ENCODE data around the gene TSPEAR.

TSPEAR gene

DNA sequence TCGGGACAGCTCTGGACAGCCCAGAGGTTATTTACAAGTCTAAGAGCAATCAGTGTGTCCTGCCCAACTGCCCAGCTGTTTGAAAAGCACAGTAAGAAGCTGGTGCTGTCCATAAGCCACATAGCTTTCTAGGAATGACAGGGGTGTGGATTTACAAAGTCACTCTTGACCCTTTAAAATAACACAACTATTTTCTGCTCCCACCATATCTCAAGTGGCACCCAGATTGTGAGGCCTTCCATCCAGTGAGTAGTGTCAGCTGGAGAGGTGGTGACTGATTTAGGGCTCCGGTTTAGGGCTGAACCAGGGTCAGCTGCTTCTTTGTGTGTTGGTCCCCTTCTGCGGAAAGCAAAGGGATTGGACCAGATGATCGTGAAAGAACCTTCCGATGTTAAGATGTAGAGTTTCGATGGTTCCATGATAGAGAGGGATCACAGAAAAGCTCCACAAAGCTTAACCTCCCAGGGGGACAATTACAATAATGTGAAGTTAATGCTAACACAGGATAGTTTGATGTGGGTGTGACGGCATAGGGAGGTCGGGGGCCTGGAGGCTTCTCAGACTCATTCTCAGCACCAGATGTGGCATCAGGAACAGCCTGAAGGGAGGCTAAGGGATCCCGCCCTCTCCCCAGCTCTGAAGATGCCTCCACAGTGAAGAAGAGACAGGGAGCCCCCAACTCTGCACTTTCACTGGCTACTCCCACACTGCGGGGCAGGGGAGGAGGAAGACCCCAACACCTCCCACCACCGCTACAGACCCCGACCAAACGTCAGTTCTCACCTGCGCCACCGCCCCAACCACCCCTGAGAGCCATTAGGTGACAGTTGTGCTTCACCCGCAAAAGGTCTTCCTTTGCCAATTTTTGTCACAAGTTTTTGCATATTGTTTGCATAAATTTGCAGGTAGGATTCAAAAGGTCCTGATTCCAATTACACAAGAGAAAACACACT is 215.5 kb downstream of the TSPEAR start:
- no peak for DNase-seq (ENCODE audit: low read depth in 2 of 3, low spot score in 2 of 3)

DNA sequence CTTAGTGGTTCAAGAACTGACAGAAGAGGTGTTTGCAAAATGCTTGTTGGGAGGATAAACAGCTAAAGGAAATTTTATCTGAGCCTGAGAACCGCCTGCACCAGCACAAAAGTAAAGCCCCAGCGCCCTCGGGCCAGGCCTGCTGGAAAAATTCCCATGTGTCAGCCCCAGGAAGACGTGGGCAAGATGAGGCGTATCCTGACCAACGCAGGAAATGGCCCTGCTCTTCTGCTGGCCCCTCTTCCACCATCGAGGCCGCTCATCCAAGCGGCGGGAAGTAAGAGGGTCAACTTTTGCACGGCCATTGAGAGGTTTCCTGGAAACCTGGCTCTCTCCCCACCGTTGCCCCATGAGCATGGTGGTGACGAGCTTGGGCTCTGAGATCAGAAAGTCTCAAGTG is 216.4 kb downstream of the TSPEAR start:
- DNase-seq (ENCODE audit: low read depth in 2 of 3, low spot score in 2 of 3): no peak

DNA sequence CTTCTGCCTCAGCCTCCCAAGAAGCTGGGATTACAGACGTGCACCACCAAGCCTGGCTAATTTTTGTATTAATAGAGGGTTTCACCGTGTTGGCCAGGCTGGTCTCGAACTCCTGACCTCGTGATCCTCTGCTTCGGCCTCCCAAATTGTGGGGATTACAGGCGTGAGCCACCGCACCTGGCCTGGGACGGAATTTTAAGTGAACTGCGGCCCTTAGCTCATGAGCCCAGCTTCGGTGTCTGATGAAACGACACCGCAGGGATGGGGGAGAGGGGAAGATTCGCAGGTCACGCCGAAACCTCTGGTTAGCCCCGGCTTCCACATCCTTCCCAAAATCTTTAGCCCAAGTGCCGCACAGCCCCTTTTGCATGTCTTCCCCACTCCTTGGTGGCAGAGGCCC is 217.0 kb downstream of the TSPEAR start:
- DNase-seq (ENCODE audit: low read depth in 2 of 3, low spot score in 2 of 3): no peak

DNA sequence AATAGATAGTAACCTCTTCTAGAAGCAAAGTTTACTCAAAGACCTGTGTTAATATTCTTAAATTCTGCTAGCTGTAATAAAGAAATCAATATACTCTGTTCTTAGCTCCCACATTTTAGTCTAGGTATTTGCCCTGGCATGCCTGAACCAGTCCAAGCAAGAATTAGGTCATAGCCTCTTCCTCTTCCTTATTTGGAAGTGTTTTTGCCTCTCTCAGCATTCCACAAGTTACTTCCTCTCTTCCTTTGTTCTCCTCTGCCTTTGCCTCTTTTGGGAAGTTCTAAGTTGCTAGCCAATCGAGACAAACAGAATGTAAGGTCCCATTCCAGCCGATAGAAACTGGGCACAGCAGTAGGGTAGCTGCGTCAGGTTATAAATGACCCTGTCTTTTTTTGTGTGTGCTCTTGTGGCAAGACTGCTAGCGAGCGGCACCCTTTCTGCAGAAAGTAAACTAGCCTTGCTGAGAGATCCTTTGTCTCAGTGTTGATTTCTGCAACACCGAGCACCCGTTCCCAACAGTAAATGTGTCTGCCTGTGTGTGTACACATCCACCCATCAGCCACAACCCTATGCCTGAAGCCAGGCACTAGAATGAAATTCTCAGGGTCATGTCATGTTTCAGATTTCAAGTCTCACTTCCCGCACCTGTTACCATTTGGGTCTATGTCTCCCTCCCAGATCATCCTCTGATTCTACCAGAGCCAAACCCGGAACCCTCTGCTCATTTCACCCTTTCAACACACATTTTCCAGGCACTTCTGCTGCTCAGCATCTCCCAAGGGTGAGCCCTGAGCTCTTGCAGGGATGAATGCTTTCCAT is 218.6 kb downstream of the TSPEAR start:
- DNase-seq (ENCODE audit: low read depth in 2 of 3, low spot score in 2 of 3): no peak

DNA sequence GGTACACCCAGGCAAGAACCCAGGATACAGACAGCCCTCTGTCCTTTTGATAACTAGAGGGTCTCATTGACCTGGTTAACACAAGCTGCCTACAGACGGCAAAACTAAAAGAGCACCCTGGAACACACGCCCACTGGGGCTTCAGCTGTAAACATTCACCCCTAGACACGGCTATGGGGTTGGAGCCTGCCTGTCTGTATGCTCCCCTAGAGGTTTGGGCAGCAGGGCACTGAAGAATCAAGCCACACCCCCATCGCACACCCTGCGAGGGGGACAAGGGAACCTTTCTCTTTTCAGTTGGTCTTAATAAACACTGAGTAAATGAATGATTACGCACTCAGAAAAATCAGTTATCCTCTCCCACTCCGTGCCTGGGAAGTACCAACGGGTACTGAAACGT is 220.6 kb downstream of the TSPEAR start:
- DNase-seq (ENCODE audit: low read depth in 2 of 3, low spot score in 2 of 3): no peak

DNA sequence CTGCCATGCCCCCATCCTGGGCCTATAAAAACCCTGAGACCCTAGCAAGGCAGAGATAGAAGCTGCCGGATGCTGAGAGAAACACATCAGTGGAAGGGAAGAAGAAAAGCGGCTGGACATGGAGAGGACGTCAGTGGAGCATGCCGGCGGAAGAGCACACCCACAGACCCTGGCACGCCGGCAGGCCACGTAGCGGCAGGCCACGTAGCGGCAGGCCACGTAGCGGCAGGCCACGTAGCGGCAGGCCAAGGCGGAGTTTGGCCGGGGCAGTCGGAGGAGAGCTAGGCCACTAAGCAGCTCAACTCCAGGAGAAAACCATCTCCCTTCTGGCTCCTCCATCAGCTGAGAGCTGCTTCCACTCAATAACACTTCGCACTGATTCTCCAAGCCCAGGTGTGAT is 221.0 kb downstream of the TSPEAR start:
- no peak for DNase-seq (ENCODE audit: low read depth in 2 of 3, low spot score in 2 of 3)

DNA sequence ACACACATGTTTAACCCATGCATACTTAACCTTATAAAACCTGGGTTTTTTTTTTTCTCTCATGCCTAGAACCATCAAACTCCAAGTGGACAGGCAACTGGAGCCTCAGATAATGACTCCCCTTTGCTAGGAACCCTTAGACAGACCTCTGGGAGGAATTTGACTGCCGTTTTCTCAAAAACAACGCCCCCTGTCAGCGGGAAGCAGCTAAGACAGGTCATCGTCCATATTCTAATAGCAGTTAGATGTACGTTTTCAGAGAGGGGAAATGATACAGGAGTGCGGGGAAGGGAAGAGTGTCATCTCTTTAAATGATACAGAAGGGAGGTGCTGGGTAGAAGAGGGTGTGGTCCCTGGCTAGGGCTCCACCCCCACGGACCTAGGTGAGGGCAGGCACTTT is 221.4 kb downstream of the TSPEAR start:
- no peak for DNase-seq (ENCODE audit: low read depth in 2 of 3, low spot score in 2 of 3)

DNA sequence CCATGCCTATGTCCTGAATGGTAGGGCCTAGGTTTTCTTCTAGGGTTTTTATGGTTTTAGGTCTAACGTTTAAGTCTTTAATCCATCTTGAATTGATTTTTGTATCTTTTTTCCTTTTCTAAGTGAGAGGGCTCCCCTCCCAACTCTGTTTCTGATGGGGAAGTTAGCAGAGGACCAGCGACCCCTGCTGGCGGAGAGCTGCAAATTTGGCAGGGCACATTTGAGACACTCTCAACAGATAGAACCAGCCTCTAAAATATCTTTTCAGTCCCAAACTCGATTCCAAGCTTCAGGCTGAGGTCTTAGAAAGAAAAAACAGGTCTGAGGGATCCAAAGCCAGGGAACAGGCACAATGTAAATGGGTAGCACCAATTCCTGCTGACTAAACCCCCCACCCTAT is 223.5 kb downstream of the TSPEAR start:
- peak in 1 of 3 experiments; percentile 44 for DNase-seq (ENCODE audit: low read depth in 2 of 3, low spot score in 2 of 3)

DNA sequence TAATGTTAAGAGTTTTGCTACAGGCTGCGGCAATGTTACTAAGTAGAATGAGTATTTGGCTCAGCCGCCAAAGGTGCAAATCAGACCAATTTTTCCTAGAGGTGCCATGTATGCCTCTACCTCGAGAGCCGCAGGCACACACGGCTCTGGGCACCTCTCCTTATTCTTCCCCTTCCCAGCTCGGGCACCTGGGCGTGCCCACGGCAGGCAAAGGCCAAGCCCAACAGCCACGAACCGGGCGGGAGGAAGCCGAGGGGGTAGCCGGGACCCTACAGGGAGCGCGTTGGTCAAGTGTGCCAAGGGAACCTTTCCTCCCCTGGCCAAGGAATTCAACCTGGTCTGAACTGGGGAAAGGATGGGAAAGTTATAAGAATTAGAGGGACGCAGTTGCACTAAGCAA is 225.1 kb downstream of the TSPEAR start:
- no peak for DNase-seq (ENCODE audit: low read depth in 2 of 3, low spot score in 2 of 3)

DNA sequence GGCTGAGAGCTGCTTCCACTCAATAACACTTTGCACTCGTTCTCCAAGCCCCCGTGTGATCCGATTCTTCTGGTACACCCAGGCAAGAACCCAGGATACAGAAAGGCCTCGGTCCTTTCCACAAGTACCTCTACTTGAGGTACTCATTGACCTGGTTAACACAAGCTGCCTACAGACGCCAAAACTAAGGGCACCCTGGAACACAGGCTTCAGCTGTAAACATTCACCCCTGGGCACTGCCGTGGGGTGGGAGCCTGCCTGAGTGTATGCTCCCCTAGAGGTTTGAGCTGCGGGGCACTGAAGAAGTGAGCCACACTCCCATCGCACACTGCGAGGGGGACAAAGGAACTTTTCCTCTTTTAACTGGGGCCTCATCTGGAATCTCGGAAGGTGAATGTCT is 225.6 kb downstream of the TSPEAR start:
- DNase-seq (ENCODE audit: low read depth in 2 of 3, low spot score in 2 of 3): no peak

DNA sequence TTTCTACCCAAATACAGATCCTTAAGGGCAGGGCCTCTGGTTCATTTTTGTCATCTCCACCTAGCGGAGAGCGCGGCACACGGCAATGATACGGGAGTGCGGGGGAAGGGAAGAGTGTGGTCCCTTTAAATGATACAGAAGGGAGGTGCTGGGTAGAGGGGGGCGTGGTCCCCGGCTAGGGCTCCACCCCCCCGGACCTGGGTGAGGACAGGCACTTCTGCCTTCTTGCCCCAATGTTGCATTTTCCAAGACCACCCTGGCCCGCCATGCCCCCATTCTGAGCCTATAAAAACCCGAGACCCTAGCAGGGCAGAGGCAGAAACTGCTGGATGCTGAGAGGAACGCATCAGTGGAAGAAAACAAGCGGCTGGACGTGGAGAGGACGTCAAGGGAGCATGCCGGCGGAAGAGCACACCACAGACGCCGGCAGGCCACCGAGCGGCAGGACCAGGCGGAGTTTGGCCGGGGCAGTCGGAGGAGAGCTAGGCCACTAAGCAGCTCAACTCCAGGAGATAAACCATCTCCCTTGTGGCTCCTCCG is 226.0 kb downstream of the TSPEAR start:
- DNase-seq (ENCODE audit: low read depth in 2 of 3, low spot score in 2 of 3): peak in 1 of 3 experiments; percentile 7

DNA sequence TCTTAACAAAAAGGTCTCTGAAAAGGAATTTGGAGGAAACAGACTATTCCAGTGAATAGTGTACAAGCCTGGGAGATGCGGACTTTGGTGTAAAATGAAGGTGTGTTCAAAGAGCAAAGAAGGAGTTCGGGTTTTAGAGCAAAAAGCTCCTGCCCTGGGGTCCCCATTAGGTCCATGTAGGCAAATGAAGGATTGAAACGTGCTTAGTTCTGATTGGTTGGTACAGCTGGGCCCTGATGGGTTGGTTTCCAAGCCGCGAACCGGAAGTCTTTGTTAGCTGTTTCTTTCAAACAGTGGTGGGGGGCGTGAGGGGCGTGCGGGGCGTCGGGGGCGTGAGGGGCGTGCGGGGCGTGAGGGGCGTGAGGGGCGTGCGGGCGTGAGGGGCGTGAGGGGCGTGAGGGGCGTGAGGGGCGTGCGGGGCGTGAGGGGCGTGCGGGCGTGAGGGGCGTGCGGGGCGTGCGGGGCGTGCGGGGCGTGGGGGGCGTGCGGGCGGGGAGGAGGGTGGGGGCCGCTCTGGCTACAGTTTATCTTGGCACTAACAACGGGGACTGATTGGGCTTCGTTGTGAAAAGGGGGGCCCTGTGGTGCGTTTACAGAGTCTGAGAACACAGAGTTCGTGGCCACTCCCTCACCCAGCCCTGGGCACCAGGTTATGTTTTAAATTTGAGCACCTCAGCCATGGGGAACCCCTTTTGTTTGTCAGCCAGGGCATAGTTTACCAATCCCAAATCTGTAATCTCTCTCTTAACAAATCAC is 226.7 kb downstream of the TSPEAR start:
- DNase-seq (ENCODE audit: low read depth in 2 of 3, low spot score in 2 of 3): no peak

DNA sequence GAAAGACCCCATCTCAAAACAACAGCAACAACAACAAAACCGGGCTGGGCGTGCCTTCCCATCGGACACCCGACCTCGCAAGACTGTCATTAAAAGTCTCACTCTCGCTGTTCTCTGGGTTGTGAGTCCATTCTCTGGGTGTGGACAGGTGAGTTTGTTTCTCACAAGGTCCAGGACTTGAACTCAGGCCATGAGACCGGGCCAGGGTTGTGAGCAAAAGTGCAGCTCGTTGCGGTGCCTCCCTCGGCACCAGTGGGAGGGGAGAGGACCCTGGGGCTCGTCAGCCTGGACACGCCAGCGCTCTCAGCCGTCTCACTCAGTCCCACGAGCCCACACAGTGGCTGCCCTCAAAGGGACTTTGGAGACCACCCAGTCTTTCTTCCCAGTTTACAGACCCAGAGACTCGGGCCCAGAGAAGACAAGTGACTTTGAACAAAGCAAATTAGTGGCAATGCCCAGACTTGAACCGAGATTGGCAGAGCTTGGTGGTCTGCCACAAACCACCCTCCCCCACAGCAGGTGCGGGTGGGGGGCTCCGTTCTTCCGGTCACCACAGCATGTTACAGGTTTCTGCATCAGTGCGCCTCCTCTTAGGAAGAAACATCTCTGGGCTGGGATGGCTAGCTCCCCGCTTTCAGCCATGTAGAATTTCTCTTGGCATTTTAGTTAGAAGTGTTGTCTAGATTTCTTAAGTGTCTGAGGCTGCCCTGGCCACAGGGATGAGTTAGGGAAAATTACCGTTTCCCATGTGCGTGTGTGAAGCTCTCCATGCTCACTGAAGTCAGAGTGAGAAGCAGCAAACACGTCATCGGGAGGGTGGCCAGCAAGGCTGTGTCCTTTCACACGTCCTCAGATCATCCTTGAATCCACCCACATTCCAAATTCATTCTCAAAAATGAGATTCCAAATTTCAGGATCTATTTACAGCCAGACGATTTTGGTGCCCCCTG is 227.8 kb downstream of the TSPEAR start:
- DNase-seq (ENCODE audit: low read depth in 2 of 3, low spot score in 2 of 3): no peak

DNA sequence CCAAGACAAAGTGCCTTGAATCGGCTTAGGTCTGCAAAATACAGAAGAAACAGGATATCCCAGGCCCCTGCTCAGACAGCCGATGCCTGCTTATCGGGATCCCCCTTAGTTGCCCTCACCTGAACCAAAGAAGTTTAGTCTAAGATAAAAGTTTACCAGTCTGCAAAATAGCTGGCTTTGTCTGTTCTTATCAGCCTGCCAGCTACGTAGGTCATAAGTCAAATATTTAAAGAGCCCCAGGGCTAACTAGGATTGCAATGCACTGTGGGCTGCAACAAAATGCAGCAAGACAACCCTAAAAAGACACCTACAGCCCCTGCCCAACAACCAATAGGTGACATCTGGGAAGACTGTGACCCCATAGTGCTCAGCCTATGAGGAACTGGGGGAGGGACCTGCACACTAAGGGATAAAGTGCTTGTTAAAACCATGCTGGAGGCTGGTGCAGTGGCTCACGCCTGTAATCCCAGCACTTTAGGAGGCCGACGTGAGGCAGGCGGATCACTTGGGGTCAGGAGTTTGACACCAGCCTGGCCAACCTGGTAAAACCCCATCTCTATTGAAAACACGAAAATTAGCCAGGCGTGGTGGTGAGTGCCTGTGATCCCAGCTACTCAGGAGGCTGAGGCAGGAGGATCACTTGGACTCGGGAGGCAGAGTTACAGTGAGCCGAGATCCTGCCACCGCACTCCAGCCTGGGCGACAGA is 228.6 kb downstream of the TSPEAR start:
- no peak for DNase-seq (ENCODE audit: low read depth in 2 of 3, low spot score in 2 of 3)

DNA sequence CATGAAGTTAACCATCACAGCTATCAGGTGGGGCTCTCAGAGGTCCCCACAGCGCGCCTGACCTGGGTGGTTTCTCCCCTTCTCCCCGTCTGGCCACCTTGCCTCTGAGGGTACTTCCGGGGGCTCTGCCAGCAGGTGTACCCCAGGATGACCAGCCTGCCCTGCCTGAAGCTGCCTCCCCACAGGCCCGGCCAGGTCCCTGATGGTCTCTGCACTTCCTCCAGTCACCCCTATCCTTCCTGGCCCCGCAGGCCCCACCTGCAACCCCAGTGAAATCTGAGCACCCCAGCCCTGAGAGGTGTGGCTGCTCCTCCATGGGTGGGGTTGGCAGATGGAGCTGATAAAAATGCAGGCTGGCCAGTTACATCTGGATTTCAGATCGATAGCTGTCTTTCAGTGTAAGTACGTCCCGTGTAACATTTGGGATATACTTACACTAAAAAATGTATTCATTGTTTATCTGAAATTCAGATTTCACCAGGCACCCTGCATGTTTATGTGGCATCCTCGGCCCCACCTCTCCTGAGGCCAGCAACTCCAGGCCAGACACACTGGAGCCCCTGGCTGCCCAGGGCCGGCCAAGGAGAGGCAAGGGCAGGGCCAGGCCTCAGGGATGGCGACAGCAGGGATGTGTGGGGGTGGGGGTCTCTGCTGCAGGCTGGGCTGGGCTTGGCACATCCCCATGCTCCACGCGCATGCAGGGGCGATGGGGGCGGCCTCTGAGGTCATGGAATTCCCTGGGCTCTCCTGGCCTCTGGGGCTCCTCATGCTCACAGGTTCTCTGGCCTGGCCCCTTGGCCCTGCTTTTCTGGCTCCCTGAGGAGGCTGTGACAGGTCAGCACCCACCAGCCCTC is 230.9 kb downstream of the TSPEAR start:
- DNase-seq (ENCODE audit: low read depth in 2 of 3, low spot score in 2 of 3): no peak

DNA sequence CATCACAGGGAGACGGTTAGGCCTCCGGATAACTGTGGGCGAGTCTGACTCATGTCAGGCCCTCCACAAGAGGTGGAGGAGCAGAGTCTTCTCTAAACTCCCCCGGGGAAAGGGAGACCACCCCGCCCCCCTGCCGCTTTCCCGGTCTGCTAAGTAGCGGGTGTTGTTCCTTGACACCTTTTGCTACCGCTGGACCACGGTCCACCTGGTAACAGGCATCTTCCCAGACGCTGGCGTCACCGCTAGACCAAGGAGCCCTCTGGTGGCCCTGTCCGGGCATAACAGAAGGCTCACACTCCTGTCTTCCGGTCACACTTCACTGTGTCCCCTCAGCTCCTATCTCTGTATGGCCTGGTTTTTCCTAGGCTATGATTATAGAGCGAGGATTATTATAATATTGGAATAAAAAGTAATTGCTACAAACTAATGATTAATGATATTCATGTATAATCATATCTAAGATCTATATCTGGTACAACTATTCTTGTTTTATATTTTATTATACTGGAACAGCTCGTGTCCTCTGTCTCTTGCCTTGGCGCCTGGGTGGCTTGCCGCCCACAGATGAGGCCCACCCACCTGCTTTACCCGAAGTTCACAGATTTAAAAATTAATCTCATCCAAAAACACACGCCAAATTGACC is 231.7 kb downstream of the TSPEAR start:
- peak in 2 of 3 experiments; percentile 9 to 15 for DNase-seq (ENCODE audit: low read depth in 2 of 3, low spot score in 2 of 3)

DNA sequence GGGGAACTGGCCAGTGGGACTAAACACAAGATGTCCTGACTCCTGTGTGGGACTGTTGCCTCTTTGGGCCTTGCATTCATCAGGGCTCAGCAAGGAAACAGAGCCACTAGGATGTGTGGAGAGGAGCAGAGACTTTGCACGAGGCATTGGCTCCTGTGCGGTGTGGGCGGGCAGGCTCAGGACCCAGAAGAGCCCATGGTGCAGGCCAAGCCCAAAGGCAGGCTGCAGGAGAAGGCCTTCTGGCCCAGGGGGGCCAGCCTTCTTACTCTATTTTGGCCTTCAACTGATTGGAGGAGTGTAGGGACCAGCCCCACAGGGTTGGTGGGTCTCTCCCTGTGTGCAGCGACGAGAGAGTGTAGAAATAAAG is 232.6 kb downstream of the TSPEAR start:
- no peak for DNase-seq (ENCODE audit: low read depth in 2 of 3, low spot score in 2 of 3)

Data from activated CD8-positive, alpha-beta memory T cell treated with anti-CD3 and anti-CD28 coated beads for 48 hours (primary cell).